Nucleus accumbens (tissue), 56 donors: Measurements from ENCODE around the gene APBA2.
A peak's percentile ranks its signal among the peaks of the same experiment; 100 is the strongest.

Source experiments
- DNase-seq, 56 donors: peaks; one replicate each; lab custom pipeline; 2025; lab: John Stamatoyannopoulos, UW

APBA2 gene

DNA sequence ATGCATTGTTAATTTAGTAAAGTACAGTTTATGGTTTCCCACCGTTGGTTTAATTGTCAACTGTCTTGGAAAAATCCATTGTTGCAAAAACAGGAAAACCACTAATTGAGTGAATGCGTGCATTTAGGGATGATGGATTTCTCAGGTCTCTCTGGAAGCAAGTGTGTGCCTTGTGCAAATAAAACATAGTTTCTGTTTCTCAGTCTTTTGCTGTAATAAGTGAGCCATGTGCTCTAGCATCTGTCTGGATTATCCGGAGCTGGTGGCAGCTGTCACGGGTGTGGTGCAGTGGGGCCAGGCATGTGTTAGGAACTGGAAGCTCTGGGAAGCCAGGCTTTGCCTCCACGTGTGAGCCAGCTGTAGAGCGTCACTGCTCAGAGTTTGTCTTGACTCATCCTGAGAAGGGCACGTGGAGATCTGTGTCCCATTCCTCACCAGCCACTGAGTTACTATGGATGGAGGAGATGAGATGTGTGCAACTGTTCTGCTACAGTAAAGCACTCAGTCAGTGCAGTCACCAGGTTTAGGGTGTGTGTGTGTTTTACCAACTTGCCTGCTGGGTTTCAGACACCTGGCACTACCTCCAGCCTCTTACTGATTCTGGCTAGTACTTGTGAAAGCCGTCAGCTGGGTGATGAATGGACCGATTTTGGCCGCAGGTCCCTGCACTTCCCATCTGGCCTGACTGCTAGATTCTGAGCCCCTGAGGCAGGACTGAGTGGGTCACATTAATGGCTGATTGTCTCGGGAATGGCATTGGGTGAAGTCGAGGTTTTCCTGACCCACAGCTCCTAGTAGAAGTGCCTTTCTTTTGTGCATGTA lies 7.2 kb downstream of the APBA2 start:
- no peak for DNase-seq

DNA sequence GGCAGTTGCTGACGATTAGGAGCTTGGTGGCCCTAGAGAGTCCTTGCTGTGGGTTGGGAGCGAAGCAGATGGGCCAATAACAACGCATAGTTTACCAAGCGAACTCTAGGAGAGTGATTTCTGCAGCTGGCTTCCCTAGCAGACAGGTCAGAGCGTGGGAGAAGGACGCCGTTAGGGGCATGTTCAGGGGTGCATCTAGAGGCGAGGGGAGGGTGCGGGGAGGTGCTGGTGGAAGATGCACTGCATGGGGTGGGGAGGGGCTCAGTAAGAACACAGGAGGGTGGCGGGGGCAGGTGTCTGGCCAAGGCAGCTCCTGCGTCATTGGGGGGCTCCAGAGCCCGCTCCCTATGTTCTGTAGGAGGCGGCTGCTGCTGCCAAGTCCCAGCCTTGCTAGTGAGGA lies 8.9 kb downstream of the APBA2 start:
- no peak for DNase-seq

DNA sequence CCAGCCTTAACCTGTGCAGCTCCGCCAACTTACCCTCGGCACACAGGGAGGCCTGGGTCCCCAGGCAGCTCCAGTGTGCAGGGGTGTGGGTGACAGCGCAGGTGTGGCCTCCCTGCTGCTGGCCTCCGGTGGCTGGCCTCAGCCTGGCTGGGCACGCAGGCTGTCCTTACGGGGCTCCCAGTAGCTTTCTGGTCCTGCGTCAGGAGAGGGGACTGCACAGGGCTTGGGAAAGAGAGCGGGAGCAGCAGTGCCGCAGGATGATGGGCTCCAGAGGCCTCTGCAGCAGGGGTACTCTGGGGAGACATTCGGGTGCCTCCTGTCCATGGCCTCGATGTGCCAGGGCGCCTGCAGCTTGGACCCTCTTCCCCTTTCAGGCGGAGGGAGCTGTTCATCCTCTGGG lies 9.4 kb downstream of the APBA2 start:
- no peak for DNase-seq

DNA sequence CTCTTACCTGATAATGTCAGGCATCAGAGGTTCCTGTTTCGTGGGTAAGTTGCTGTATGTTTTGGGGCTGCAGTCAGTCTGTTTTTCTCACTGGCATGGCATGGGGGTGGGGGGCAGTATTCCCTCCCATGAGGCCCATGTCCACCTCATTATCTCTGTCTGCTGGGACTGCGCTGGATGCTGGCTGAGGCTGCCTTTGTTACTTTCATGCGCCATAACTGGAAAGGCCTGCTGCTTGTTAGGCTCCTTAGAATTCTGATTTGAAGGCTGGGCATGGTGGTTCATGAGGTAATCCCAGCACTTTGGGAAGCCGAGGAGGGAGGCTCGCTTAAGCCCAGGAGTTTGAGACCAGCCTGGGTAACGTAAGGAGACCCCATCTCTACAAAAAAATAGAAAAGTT lies 9.8 kb downstream of the APBA2 start:
- no peak for DNase-seq

DNA sequence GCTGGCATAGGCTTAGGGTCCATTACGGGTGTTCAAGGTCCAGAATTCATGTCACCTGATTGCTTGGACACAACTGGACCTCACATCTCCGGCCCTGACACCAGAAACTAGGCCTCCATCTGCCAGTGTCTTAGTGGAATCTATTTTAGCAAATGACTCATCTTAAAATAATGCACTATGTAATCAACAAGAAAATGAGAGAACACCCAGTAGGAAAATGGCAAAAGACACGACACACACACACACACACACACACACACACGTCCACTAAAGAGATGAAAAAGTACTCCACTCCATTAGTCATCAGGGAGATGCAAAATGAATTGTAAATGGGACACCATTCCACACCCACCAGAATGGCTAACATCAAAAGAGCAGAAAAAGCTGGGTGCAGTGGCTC lies 11.2 kb downstream of the APBA2 start:
- DNase-seq, result no peak

DNA sequence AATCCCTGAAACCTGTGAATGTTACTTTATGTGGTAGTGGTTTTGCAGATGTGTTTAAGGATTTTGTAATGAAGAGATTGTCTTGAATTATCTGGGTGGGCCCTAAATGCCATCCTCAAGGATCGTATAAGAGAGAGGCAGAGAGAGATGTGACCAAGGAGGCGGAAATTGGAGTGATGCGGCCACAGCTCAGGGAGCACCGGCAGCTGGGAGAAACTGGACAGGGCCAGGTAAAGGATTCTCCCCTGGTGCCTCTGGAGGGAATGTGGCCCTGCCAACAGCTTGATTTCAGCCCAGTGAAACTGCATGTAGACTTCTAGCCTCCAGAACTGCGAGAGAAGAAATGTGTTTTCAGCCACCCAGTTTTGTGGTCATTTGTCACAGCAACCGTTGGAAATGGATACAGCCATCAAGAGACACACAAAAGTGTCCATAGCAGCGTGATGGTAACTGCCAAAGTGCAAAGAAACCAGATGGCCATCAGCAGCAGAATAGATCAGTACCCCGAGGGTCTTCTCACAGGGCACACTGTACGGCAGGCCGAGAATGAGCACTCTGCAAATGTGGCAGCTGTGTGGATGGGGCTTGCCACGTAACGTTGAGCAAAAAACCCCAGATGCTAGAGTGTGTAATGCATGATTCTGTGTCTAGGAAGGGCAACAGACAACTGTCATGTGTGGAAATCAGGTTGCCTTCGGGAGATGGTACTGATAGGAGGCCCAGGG lies 12.2 kb downstream of the APBA2 start:
- no peak for DNase-seq

DNA sequence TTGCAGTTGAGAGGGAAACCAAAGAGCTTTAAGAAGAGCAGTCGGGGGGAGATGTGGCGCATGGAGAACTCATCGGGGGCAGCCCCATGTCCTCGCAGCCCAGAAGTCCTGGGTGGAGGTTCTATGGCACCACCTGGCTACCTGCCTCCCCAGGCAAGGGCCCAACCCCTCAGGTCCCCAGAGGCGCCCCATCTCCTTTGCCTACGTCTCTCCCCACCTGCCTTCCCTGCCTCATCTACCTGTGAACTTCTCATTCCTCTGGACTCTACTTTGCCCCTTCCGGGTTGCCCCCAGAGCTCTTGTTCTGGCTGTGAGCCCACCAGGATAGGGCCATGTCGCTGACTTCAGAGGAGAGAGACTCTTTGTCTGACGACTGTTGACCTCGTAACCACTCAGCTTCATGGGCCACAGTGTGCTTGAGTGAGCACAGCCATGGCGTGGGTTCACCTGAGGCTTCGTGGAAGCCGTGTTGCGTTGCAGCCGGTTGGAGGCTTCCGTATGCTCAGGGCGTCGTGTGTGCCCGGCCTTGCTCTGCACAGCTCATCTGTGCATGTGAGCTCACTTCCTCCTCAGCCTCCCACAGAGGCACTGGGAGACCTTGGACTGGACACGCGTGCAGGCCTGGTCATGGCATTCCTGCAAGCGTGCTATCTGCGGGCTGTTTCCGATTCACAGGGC lies 13.4 kb downstream of the APBA2 start:
- no peak for DNase-seq

DNA sequence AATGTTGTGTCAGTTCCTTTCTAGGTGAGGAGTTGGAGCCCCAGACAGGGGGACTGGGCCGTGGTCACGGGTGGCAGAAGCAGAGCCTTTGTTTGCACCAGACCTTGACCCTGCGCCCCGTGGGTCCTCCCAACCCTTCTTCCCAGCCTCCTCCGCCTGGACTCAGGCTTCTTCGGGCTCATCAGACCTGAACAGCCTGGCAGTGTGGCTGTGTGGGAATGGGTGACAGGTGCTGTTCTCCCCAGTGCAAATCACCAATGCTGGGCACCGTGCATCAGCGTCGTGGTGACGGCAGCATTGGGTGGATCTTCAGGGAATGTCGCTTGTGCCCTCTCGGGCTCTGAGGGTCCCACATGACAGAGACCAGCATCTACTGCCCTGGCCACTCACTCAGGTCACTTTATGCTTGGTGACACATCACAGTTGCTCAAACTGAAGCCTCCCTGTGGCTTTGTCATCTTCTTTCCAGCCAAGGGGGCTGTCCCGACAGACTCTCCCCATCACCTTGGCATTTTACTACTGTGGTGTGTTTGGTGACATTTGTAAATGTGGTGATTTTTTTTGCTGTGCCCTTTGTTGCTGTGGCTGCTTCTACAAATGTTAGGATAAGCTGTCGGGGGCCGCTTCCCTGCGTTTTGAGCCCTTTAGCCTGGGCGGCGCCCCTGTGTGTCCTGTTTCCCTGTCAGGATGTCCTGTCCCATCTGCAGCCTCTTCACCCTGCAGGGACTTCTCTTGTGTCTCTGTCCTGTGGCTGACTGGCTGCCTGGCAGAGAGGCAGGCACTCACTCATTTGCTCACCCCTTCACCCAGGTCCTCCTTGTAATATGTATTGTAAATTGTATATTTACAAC lies 14.5 kb downstream of the APBA2 start:
- DNase-seq, result no peak

DNA sequence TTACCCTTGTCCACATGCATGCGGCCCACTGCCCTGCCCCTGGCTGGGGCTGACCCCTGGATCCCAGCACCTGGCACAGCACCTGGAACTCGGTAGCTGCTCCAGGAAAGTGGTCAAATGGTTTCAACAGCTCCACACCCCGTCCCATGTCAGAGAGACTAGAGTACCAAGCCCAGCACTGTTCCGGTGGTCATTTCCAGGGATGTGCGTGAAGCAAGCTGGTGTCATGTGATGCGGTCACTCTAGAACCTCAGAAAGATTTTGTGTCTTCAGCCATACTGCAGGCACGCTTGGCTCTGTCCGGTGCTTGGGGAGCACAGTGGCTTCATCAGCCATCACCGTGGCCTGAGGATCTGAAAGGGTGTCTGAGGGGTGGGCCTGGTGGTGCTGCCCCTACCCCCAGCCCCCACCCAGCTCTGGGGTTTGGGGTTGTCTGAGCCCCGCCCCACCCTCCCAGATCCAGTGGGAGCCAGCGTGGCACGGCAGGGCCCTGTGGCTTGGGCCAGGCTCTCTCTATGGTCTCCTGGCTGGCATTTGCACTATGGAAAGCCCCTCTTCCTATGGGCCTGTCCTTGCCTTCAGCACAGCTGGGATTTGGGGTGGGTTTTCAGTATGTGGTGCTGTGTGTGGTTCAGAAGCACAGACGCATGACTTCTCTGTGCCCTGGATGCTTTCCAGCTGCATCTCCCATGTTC lies 15.3 kb downstream of the APBA2 start:
- DNase-seq, result no peak

DNA sequence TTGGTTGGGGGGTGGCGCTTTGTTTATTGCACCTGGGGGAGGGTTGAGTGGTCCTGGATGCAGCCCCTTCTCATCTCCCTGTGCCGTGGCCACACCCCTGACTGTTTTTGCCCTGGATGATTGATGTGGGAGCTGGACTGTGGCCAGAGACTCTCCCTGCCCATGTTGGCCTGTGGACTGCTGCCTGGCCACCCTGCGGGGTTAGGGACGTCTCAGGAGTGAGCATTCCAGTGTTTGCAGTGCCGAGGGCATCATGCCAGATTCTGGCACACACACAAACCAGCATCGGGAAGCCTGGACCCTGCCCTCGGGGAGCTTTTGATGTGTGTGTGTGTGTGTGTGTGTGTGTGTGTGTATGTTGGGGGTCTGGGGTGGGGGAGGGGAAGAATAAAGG lies 15.8 kb downstream of the APBA2 start:
- DNase-seq, result no peak

DNA sequence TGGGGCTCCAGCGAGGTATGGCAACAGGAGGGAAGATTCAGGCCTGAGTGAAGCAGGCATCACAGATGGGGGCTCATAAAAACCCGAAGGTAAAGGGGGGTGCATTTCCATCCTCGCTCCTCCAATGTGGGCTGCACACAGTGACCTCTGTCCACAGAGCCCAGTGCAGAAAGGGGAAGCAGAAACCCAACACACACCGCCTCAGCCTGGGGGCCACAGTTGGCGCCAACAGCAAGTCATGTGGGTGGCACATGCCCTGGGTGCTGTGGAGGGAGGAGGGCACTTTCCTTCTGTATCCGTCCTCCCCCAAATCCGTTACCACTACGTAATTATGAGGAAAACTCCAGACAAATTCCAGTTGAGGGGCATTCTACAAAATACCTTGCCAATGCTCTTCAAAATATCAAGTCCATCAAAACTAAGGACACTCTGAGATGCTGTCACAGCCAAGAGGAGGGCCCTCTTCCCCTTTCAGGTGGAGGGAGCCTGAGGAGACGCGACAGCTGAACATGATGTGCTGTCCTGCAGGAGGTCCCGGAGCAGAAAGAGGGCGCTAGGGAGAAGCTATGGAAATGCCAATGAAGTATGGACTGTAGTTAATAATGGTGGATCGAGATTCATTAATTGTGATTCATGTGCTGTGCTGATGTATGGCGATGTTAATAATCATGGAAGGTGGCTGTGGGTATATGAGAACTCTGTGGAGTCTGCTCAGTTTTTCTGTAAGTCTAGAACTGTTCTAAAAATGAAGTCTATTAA lies 16.4 kb downstream of the APBA2 start:
- peak in 1 of 56 donors; percentile 19 for DNase-seq

DNA sequence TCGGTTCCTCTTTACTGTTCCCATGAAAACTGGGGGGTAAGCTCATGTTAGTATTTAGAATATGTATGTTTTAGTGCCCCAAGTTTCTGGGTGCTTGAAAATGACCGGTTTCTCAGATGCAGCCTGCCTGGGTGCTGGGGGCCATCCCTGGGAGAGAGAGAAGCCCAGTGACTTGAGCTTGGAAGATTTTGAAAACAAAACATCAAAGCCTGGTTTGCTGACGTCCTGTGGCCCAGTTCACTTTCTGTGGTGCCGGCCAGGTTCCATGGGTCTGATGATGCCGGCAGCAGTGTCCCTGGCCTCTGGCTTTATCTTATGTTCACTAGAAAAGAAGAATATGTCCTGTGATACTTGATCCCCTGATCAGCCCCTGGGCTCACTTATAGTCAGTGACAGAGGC lies 17.1 kb downstream of the APBA2 start:
- DNase-seq, result no peak

DNA sequence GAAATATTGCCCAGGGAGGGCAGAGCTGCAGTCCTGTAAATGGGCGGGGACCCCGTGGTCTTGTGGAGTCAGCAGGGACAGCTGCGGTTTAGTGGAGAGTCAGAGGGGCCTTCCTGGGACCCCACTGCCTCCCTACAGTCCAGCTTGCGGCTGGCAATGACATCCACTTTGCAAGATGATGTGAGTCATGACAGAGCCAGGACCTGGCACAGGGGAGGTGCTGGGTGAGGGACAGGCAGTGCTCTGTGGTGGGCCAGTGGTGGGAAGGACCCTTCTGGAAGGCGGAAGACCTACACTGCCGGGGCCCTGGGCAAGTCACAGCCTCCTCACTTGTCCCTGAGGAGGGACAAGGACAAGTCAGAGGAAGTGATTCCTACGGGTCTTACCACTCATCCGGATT lies 17.8 kb downstream of the APBA2 start:
- no peak for DNase-seq

DNA sequence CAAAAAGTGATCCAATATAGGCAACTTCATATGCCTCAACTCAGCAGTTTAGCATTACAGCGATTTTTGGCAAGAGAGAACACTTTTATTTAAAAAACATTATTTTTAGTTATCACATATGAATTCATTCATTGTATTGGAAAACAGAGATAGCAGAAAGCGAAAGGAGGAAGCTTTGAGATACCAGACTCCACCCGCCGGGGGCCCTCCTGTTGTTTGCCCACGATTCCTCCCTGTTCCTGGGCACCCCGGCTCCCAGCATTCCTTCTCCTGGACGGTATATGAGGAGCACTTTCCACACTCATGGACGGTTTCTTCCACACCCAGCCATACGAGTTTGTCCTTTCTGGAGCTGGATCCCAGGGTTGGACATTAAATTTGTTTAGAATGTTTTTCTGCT lies 18.2 kb downstream of the APBA2 start:
- DNase-seq, result no peak

DNA sequence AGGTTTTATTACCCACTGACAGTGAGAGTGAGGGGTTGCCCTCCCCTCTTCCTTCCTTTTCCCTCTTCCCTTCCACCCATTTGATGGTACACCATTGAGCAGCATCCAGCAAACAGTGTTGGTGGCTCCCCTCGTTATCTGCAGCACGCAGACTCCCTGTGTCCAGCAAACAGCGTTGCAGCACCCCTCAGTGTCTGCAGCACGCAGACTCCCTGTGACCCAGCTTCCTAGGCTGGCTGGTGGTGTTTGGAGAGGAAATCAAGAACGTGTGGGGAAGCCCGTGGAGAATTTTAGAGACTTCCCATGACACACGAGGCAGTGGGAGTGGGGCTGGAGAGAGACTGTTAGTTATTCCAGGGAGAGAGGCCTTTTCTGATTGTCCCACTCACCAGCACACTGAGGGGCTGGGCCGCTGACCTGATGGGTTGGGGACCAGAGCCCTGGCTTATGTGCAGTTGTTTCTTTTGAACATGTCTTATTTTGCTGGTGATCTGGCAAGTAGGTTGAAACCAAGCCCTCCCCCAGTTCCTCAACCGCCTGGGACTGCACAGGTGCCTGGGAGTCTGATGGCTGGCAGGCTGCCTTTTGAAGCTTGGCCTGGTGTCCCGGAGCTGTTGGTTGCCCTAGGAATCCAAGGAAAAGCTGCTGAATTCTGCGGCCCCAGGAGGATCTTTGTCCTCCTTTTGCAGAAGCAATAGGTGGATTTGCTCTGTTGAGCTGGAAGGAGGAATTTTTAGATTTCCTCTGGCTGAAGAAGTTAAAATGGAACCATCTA lies 19.0 kb downstream of the APBA2 start:
- peak in 14 of 56 donors; percentile 14 to 55 (median 30) for DNase-seq

DNA sequence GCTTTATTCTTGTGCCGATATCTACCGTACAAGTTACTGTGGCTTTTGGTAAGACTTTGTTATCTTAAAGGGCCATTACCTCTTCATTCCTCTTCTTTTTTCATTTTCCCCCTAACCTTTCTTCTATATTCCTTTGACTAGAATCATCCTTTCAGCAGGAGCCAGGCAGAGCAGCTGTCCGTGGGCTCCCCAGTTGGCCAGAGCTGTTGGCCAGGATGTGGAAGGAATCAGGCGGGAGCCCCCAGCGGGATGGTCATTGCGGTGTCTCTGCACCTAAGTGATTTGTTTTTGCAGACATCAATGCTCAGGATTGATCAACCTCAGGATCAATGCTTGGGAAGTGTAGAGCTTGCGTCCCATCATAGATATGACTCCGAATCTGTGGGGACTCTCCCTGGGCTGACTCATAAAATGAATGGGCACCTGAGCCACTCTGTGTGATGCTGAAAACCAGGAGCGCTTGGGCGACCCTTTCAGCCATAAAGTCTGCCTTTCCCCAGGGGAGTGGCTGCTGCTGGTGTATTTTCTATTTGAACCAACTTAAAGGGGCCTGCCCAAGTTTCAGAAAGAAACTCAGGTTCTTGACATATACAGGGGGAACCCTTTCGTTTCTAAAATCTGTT lies 21.7 kb downstream of the APBA2 start:
- no peak for DNase-seq

DNA sequence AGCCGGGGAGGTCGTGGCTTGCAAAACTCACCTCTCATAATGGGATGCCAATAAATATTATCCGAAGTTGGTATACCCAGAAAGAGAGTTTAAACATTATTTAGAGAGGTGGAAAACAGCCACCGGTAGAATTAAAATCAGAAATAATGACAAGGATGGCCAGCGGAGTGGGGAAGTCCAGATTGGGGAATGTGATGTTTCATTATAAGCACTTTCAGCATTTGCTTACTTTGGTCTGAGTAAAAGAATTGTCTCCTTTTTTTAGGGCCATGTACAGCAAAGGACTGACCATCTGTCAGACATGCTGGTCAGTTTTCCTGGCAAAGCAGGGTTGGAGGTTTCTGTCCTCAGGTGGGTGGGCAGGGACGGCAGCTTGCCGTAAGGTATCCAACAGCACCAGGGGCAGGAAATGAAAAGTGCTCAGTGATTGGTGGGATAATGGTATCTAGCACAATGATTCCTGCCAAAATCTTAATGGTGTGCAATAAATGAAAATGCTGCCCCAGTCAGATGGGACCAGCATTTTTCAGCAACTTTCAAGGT lies 24.3 kb downstream of the APBA2 start:
- DNase-seq, result no peak
